Stimulated activated CD4-positive, alpha-beta T cell treated with anti-CD3 and anti-CD28 coated beads, Interleukin-1b, Interleukin-23, amount 100 ng/mL, for 4 hours (primary cell): ENCODE measurements around the gene C10orf105.

Experiments
- DNase-seq, 2 donors: peaks; one replicate each; pipeline ENCODE4 v3.0.0-alpha.2; 2020; ENCODE audit warnings: low read depth in 2 of 2

C10orf105 gene

GRCh38 chr10:71737001-71737833 lies 17.6 kb upstream of the C10orf105 start:
- no peak for DNase-seq

GRCh38 chr10:71736570-71736952 lies 17.0 kb upstream of the C10orf105 start:
- no peak for DNase-seq

- DNase-seq, result peak in 1 of 2 donors; percentile 47
These were observed 16.4 kb upstream of the C10orf105 start for GRCh38 chr10:71735709-71736569.

GRCh38 chr10:71734797-71735196 lies 15.2 kb upstream of the C10orf105 start:
- no peak for DNase-seq

GRCh38 chr10:71731791-71732190 lies 12.2 kb upstream of the C10orf105 start:
- no peak for DNase-seq

- DNase-seq, result no peak
These were observed 9.6 kb upstream of the C10orf105 start for GRCh38 chr10:71729161-71729636.

- DNase-seq, result no peak
These were observed 8.5 kb upstream of the C10orf105 start for GRCh38 chr10:71727738-71728737.

- peak in 1 of 2 donors; percentile 53 for DNase-seq
These were observed 7.6 kb upstream of the C10orf105 start for GRCh38 chr10:71727105-71727737.

- DNase-seq, result peak in 1 of 2 donors; percentile 41
These were observed 7.1 kb upstream of the C10orf105 start for GRCh38 chr10:71726580-71727104.

GRCh38 chr10:71725998-71726579 lies 6.5 kb upstream of the C10orf105 start:
- DNase-seq, result peak; percentile 62 to 68

GRCh38 chr10:71725249-71725648 lies 5.7 kb upstream of the C10orf105 start:
- DNase-seq, result no peak

- no peak for DNase-seq
These were observed 5.0 kb upstream of the C10orf105 start for GRCh38 chr10:71724539-71724938.

- DNase-seq, result no peak
These were observed 3.7 kb upstream of the C10orf105 start for GRCh38 chr10:71723311-71723710.

- DNase-seq, result no peak
These were observed 3.3 kb upstream of the C10orf105 start for GRCh38 chr10:71722849-71723248.

- no peak for DNase-seq
These were observed 1.7 kb upstream of the C10orf105 start for GRCh38 chr10:71721313-71721712.

- no peak for DNase-seq
These were observed 710 bp upstream of the C10orf105 start for GRCh38 chr10:71720288-71720687.

GRCh38 chr10:71719042-71719441 lies 536 bp downstream of the C10orf105 start:
- no peak for DNase-seq

GRCh38 chr10:71718165-71718698 lies 1.3 kb downstream of the C10orf105 start:
- DNase-seq, result no peak

- DNase-seq, result no peak
These were observed 2.0 kb downstream of the C10orf105 start for GRCh38 chr10:71717551-71717951.

GRCh38 chr10:71717056-71717455 lies 2.5 kb downstream of the C10orf105 start:
- no peak for DNase-seq
